Heart left ventricle (tissue), 16 donors: Measurements from ENCODE around the gene VTI1A. TPM values are rescaled to one million over a fixed set of nuclear protein-coding genes. Genes with fewer than 3 reads are reported as not detected.

Experiments used
- ATAC-seq, 4 donors: fragments of 200-7000 bp; cut with Tn5 transposase; one replicate each; pipeline ENCODE4 v1.9.1; 2020 to 2022; ENCODE audit warnings: moderate library complexity in 4 of 4, mild to moderate bottlenecking in 3 of 4, moderate number of reproducible peaks in 1 of 4
- DNase-seq, 5 donors: peaks; one replicate each; pipeline ENCODE4 v3.0.0-alpha.2; 2020
- H3K27ac ChIP-seq, 12 donors: fragments of 200-600 bp; sonication (generic) in 4 of 12; one replicate each; pipeline versions ENCODE4 v1.5.0 to v1.8.0; 2016 to 2022; ENCODE audit warnings: mild to moderate bottlenecking in 2 of 12
- H3K27me3 ChIP-seq, 9 donors: fragments of 200-600 bp; sonication (generic) in 2 of 9; one replicate each; pipeline versions ENCODE4 v1.5.1 to v1.8.0; 2016 to 2022; ENCODE audit warnings: mild to moderate bottlenecking in 3 of 9
- H3K36me3 ChIP-seq, 9 donors: fragments of 200-600 bp; sonication (generic) in 2 of 9; one replicate each; pipeline versions ENCODE4 v1.5.0 to v1.8.0; 2018 to 2022; ENCODE audit warnings: mild to moderate bottlenecking in 2 of 9
- H3K4me1 ChIP-seq, 12 donors: fragments of 200-600 bp; sonication (generic) in 4 of 12; one replicate each; pipeline versions ENCODE4 v1.5.0 to v1.8.0; 2016 to 2022; ENCODE audit warnings: mild to moderate bottlenecking in 3 of 12
- H3K4me3 ChIP-seq, 12 donors: fragments of 200-600 bp; sonication (generic) in 4 of 12; one replicate each; pipeline versions ENCODE4 v1.5.0 to v1.8.0; 2017 to 2022; ENCODE audit warnings: mild to moderate bottlenecking in 9 of 12, moderate library complexity in 4 of 12
- H3K9me3 ChIP-seq, 12 donors: fragments of 200-600 bp; sonication (generic) in 4 of 12; one replicate each; pipeline versions ENCODE4 v1.5.0 to v1.8.0; 2016 to 2022; ENCODE audit warnings: mild to moderate bottlenecking in 1 of 12
- POLR2A ChIP-seq, 2 donors: fragments of 450-650 bp; IDR thresholded peaks; one replicate each; pipeline ENCODE4 v1.6.1; 2017; ENCODE audit warnings: antibody characterized with exemption in 2 of 2, mild to moderate bottlenecking in 2 of 2, moderate library complexity in 2 of 2
- WGBS, 4 donors: extraction: QIAGEN DNeasy Blood & Tissue Kit in 2 of 4; methylation state at CpG; one replicate each; pipeline versions ENCODE4 v1.1.5 to v1.1.7; 2013 to 2018; 5-methylcytosine and 5-hydroxymethylcytosine counted together
- intact Hi-C, 10 donors: fragments of 100-400 bp; cut with DNase I; formaldehyde crosslinking; loops; one replicate each; pipeline versions ENCODE4 v1.11.1 to v1.14.2; 2022
- polyA plus RNA-seq, 2 donors: library from polyadenylated mRNA; stranded (reverse); fragments of 200-250 nt; gene quantifications; one replicate each; pipeline ENCODE4 v1.2.3, GENCODE V29; 2013
- total RNA-seq, 9 donors: library from RNA; depleted of rRNA in 2 of 9; stranded (reverse); fragments of >200 nt in 2 of 9; fragmentation: NEBNext Ultra II Directional in 3 of 9; extraction: Animal tissue kit (Norgen Biotek cat#: 25700) in 3 of 9; gene quantifications; one replicate each; pipeline versions ENCODE4 v1.1.0 to v1.2.4, GENCODE V29; 2016 to 2023
- TF ChIP-seq, protein P1 (sequence below), 12 donors: fragments of 200-600 bp; sonication (generic) in 4 of 12; IDR thresholded peaks; one replicate each; pipeline versions ENCODE4 v1.5.0 to v1.8.0; 2018 to 2022; ENCODE audit warnings: antibody characterized with exemption in 12 of 12, mild to moderate bottlenecking in 5 of 12
- donor health status: ischemic (EF 13 %, LVEDD 7.1; RV severe dilation, severe dysfunction).
- donor health status: healthy with polysubstance abuse.
- donor health status: DM: no; HTN: yes; CAD: no.
- donor health status: DM: no; HTN: no; CAD: no.
- donor health status: ischemic (EF 25% LVEDD 6.9; RV normal size, moderate dysfunction).
- donor health status: ischemic (EF 25% LVEDD 5.7; RV mildly dilated, moderate dysfunction).
- donor health status: healthy.
- donor health status: DM: yes; HTN: yes; CAD: no.
- donor health status: ischemic (EF 35%, LVEDD 5.7; RV mildly dilated, moderate dysfunction).
- donor health status: nonischemic (EF 11% LVEDD 7.7; RV severe dilation, severe dysfunction).
- donor health status: DM: yes; HTN: yes; CAD: no.
- donor health status: PGD.
- donor health status: ischemic (EF 29% LVEDD 5.4; RV normal size, mild dysfunction).
- donor health status: nonischemic (EF 23%, LVEDD 6.1; RV moderate dilation, normal function).

VTI1A gene
- total and polyA plus RNA-seq, 11 donors, result 6.0 to 33.1 (median 23.2) TPM

DNA sequence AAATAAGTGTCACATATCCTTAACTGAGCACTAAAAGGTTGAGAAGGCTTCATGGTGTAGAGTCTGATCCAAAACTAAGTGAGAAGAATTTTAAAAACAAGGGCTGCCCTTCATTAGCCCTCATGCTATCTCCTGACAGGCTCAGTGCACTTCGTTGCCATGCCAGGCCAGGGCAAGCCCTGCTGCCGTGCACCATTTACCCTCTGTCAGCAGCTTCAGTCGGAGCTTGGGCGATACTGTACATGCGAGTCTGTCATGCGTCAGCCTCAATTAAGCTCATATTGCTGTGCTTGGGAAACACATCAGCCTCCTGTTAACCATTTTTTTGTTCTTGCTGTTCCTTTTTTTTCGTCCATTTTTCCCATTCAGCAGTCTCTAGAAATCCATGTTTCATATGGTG is 166.6 kb downstream of the VTI1A start:
- no peak overlapping the region for H3K27ac ChIP-seq
- DNase-seq (peak in 3 of 5 donors; percentile 9 to 65 (median 56)), ATAC-seq (peak; percentile 81 to 91 (median 88))
- H3K36me3 ChIP-seq, result no peaks in the 10 kb centered on the region
- no peak for TF ChIP-seq POLR2A (IDR thresholded peaks at IDR 0.05)
- TF ChIP-seq, protein P1, sequence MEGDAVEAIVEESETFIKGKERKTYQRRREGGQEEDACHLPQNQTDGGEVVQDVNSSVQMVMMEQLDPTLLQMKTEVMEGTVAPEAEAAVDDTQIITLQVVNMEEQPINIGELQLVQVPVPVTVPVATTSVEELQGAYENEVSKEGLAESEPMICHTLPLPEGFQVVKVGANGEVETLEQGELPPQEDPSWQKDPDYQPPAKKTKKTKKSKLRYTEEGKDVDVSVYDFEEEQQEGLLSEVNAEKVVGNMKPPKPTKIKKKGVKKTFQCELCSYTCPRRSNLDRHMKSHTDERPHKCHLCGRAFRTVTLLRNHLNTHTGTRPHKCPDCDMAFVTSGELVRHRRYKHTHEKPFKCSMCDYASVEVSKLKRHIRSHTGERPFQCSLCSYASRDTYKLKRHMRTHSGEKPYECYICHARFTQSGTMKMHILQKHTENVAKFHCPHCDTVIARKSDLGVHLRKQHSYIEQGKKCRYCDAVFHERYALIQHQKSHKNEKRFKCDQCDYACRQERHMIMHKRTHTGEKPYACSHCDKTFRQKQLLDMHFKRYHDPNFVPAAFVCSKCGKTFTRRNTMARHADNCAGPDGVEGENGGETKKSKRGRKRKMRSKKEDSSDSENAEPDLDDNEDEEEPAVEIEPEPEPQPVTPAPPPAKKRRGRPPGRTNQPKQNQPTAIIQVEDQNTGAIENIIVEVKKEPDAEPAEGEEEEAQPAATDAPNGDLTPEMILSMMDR (IDR thresholded peaks at IDR 0.05), result no peak
- peaks cover 0 to 3% (median 0%) of the 10 kb centered on the region in 12 donors for H3K4me1 ChIP-seq
- H3K27me3 ChIP-seq, result no peaks in the 10 kb centered on the region
- WGBS, 4 donors, result 48 to 75% (median 59%) methylated on average over 7 of the region's 7 CpGs
- peaks cover 0 to 26% (median 13%) of the 10 kb centered on the region in 12 donors for H3K9me3 ChIP-seq
- H3K4me3 ChIP-seq, result no peak overlapping the region
- intact Hi-C loops, result no loop called here

DNA sequence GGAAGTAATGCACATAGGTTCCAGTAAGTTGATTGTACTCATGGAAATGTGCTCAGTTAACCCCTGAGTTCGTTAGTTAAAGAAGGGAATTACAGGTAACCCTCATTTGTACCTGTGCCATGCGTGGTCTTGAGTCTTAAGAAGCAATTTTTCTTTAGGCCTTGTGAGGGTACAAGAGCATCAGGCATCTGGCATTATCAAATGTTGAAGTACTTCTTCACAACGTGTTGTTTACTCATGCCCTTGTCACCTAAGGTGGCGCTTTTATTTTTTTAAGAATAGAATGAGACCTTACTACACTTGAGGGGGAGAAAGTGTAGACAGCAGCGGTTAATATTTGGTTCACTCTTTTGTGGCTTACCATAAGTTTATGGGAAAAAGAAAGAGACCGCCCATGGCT is 167.1 kb downstream of the VTI1A start:
- 88 to 89% (median 88%) methylated on average over 6 of the region's 6 CpGs for WGBS, 4 donors
- DNase-seq, result no peak
- peaks cover 0 to 26% (median 13%) of the 10 kb centered on the region in 12 donors for H3K9me3 ChIP-seq
- no peaks in the 10 kb centered on the region for H3K27me3 ChIP-seq
- no peak overlapping the region for H3K27ac ChIP-seq
- H3K4me3 ChIP-seq, result no peak overlapping the region
- TF ChIP-seq, protein P1 (IDR thresholded peaks at IDR 0.05), result no peak
- TF ChIP-seq POLR2A (IDR thresholded peaks at IDR 0.05), result no peak
- H3K4me1 ChIP-seq, result peaks cover 0 to 3% (median 0%) of the 10 kb centered on the region in 12 donors
- H3K36me3 ChIP-seq, result no peaks in the 10 kb centered on the region
- intact Hi-C loops, result no loop called here
- ATAC-seq, result no peak

DNA sequence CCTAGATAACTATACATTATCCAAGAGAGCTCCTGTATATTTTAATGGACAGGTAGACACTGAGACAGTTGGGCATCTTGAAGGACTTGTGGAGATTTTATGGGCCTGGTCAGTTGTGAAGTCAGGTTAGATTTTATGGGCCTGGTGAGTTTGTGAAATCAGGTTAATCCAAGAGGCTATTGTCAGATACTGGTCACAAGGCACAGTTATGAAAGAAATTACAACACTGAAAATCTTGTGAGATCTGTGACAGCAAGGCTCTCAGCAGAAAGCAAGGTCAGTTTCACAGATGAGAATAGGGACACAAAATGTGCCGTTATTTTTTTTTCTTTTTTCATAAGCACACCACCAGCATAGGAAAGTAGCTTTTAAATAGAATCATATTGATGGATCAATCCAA is 167.6 kb downstream of the VTI1A start:
- no peak for TF ChIP-seq POLR2A (IDR thresholded peaks at IDR 0.05)
- TF ChIP-seq, protein P1 (IDR thresholded peaks at IDR 0.05), result no peak
- Histone ChIP-seq H3K27me3 (no peaks in the 10 kb centered on the region), H3K27ac (no peak overlapping the region), H3K9me3 (peaks cover 0 to 26% (median 13%) of the 10 kb centered on the region in 12 donors), H3K4me1 (peaks cover 0 to 3% (median 0%) of the 10 kb centered on the region in 12 donors), H3K36me3 (no peaks in the 10 kb centered on the region), H3K4me3 (no peak overlapping the region)
- DNase-seq (no peak), ATAC-seq (no peak)
- WGBS, 4 donors, result 93 to 97% (median 94%) methylated on average over 1 of the region's 1 CpG
- intact Hi-C loops, result no loop called here

DNA sequence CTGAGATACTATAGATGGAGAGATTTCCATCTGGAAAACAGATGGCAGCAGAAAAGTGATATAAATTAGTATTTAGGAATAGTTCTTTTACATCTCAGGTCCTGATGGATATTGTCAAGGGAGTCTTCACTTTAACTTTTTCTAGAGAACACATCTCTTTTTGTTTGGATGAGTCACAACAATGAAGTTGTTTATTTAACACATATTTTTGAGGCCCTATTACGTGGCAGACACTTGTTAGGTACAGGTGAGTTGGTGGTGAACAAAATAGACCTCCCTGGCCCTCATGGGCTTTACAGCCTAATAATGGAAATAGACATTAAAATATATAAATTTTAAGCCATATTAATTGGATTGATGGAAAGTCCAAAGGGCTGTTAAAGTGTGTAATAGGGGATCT is 168.3 kb downstream of the VTI1A start:
- 92 to 100% (median 99%) methylated on average over 1 of the region's 1 CpG for WGBS, 4 donors
- H3K27ac ChIP-seq, result no peak overlapping the region
- peaks cover 0 to 26% (median 13%) of the 10 kb centered on the region in 12 donors for H3K9me3 ChIP-seq
- no peak overlapping the region for H3K4me3 ChIP-seq
- DNase-seq (no peak), ATAC-seq (no peak)
- peaks cover 0 to 3% (median 0%) of the 10 kb centered on the region in 12 donors for H3K4me1 ChIP-seq
- intact Hi-C loops, result no loop called here
- no peaks in the 10 kb centered on the region for H3K27me3 ChIP-seq
- H3K36me3 ChIP-seq, result no peaks in the 10 kb centered on the region
- TF ChIP-seq POLR2A (IDR thresholded peaks at IDR 0.05), result no peak
- TF ChIP-seq, protein P1 (IDR thresholded peaks at IDR 0.05), result no peak
